GM12801 (cell line): ENCODE data around the gene CCDC174.

Experiments used
- CTCF ChIP-seq: IDR thresholded peaks from one replicate; pipeline ENCODE4 v1.5.1; 2011; ENCODE audit warnings: control low read depth; ENCODE audit not compliant: insufficient read length; ENCODE audit errors: extremely low read depth

The CCDC174 gene

GRCh38 chr3:14630404-14631100 is 21.0 kb upstream of the CCDC174 start:
- no peak for TF ChIP-seq CTCF

- TF ChIP-seq CTCF = no peak
Measured at GRCh38 chr3:14631101-14631497, 20.5 kb upstream of the CCDC174 start.

- TF ChIP-seq CTCF = no peak
Measured at GRCh38 chr3:14631687-14632441, 19.7 kb upstream of the CCDC174 start.

- TF ChIP-seq CTCF = no peak
Measured at GRCh38 chr3:14632442-14632930, 19.1 kb upstream of the CCDC174 start.

- no peak for TF ChIP-seq CTCF
Measured at GRCh38 chr3:14633417-14633816, 18.1 kb upstream of the CCDC174 start.

GRCh38 chr3:14633819-14634424 is 17.6 kb upstream of the CCDC174 start:
- no peak for TF ChIP-seq CTCF

GRCh38 chr3:14634763-14635400 is 16.7 kb upstream of the CCDC174 start:
- no peak for TF ChIP-seq CTCF
